Activated CD4-positive, alpha-beta T cell treated with anti-CD3 and anti-CD28 coated beads for 1 hour (primary cell): Measurements from ENCODE around the gene ANKRD39.
"Not testable (repeated sequence)": the region's sequence is repeated elsewhere in the genome, so short reads cannot be mapped to it uniquely, and the experiment has no call there.

Source experiments
- DNase-seq: peaks from one replicate; pipeline ENCODE4 v3.0.0-alpha.2; 2020

The ANKRD39 gene, protein sequence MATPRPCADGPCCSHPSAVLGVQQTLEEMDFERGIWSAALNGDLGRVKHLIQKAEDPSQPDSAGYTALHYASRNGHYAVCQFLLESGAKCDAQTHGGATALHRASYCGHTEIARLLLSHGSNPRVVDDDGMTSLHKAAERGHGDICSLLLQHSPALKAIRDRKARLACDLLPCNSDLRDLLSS

DNA sequence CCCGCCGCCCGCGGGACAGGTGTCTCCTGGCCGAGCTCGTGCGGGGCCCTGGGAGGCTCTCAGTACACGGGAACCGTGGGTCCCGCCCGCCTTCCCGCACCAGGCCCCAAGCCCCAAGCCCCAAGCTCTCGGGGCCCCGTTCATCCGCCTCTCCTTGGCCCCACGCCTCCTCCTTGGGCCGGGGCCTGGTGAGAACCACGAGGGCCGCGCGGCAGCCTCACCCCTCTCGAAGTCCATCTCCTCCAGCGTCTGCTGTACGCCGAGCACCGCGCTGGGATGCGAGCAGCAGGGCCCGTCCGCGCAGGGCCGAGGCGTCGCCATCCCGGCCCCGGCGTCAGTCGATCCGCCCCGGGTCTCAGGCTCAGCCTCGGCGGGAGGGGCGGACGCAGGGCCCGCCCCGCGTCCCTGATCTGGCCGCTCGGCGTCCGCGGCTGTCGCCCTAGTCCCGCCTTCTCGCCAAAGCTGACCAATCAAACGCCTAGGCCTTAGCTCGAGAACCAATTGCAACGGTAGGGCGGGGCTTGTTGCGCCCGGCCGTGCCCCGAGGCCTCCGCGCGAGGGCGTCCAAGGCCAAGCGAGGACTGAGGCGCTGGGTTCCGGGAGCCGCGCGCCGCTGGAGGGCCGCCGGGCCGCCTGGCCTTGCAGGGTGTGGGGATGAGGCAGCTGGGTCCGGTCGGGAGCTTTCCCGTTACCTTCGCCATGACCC, at the start of gene ANKRD39:
ANKRD39 (minus strand) TSS at position 350 of the 706 bp plus-strand sequence; CDS start at position 321, 29 bp downstream.
- peak; percentile 96 for DNase-seq

DNA sequence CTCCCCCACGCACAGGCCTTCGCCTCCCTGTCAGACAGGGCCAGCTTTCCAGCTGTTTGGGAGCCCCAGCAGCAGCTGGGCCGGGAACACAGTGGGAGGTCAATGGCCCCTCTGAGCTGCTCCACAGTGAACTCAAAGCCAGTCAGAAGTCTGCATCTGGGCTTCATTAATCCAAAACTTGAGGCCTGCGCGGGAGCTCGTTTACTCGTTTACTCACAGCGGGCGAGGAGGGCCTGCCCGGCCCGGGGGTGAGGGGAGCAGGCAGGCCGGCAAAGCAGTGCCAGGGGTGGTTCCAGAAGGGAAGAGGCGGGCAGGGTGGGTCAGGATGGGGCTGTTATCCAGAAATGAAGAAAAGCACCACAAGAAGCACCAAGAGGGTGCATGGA, 48.9 kb upstream of the ANKRD39 start:
- no peak for DNase-seq

DNA sequence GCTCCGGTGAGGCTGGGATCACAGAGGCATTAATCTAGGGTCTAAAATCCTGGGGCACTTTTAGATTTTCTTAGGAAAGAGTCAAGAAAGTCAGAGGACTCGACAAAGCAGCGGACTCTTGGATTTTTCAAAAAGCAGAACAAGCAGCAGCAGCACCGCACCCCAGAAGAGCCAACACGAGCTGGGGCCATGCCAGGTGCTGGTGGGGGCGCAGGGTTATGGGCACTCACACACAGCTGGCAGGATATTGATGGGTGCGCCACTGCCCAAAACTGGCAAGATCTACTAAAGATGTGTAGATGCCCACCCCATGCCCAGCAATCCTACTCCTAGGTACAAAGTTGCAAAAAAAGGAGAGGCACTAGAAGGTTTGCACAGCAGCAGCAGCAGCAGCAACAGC, 46.0 kb upstream of the ANKRD39 start:
- DNase-seq = no peak

DNA sequence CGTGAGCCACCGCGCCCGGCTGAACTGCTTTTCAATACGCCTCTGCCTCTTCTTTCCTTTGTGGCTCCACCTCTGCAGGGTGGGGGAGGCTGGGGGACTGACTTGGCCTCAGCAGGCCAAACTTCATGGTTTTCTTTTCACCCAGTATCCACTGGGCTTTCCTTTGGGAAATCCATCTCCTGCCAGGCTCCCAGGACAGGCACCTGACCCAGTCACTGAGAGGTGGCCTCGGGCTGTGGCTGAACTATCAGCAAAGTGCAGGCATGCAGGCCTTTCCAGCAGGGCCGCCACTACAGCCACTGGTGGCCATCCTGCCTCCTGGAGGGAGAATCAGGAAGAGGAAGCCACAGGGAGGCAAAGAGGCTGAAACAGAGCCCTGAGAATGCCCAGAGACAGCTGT, 45.5 kb upstream of the ANKRD39 start:
- no peak for DNase-seq

DNA sequence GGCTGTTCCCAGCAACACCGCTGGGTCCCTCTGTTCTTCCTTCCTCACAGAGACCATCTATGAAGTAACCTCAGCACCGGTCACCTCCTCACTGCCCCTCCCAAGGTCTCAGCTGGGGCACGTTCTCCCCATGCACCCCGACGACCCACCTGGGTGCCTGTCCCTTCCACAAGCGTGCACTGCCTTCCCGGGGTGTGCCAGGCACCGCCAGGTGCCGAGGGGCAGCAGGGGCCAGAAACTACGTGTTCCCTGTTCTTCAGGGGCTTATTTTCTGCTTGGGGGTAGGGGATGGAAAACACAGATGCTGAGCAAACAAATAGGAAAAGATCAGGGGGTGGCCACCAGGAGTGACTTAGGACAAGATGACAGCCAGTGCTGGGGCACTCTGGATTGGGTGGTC, 42.4 kb upstream of the ANKRD39 start:
- DNase-seq = no peak

DNA sequence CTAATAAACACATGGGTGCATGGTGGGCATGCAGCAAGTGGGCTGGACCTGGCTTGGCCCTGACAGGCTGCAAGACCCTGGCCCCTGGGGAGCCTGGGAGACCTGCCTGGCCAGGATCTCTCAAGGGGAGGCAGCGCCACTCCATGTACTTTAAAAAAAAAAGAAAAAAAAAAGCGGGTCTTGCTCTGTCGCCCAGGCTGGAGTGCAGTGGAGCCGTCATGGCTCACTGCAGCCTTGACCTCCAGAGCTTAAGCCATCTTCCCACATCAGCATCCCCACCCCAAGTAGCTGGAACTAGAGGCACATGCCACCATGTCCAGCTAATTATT, 41.6 kb upstream of the ANKRD39 start:
- no peak for DNase-seq

DNA sequence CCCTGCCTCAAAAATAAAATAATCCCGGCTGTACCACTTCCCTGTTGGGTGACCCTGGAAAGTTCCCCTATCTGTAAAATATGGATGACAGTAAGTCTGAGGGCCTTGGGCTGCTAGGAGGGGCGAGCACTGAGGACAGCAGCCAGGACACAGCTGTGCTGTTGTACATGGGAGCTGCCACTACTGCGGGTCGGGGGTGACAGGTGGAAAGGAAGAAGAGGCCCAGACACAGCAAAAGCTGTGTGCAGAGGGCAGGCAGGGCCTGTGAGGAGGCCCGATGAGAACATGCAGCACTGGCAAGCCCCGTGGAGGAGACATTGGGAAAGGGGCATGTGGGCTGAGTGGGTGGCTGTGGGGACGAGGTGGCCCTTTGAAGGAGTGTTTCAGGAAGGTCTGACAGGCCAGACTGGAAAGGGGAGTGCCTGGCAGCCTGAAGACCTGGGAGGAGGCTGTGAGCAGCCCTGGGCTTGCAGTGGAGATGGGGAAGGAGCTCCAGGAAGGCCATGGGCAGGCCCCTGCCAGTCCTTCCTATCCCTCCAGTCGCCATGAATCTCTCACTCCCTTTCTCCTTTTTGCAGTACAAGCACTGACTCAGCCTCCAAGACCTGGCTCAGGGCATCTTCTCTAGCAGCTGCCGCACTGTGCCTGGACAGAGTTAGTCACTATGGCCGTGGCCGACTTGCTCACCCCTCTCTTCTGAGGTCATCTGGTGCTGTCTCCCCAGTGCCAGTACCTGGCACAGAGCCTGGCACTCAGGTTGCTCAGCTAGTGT, 41.0 kb upstream of the ANKRD39 start:
- no peak for DNase-seq

DNA sequence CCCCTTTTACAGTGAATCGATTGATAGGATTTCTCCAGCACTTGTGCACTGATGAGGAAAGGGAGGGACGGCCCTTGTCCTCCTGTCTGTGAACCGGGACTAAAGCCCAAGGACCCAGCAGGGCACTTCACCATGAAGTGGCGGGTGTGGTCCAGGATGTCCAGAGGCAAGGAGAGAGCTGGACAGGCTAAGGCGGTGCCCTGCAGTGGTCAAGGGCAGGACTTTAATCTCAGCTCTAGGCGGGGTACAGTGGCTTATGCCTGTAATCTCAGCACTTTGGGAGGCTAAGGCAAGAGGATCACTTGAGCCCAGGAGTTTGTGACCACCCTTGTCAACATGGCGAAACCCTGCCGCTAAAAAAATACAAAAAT, 40.3 kb upstream of the ANKRD39 start:
- no peak for DNase-seq

DNA sequence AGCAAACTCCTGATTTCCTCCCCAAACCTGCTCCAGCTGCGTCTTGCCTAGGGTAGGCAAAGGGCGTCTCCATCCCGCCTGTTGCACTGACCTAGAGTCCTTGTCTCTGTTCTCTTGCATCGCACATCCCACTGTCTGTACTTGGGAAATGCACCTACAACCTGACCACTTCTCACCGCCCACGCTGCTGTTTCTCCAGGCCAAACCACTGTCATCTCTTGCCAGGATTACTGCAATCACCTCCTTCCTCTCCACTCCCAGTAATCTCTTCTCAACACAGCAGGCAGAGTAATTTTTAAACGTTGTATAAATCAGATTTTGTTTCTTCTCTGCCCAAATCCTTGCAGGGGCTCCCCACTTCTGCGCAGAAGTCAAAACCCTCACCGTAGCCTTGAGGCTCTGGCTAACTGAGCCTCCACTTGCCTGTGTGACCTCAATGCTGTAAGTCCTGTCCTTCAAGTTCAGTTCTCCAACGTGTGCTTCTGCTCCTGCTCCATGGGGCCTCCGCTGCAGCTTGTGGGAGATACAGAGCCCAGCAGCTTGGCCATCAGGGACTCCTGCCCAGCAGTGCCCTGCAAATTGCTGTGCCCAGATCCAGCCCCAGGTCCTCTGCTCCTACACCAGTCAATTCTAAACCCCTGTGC, 39.8 kb upstream of the ANKRD39 start:
- no peak for DNase-seq

DNA sequence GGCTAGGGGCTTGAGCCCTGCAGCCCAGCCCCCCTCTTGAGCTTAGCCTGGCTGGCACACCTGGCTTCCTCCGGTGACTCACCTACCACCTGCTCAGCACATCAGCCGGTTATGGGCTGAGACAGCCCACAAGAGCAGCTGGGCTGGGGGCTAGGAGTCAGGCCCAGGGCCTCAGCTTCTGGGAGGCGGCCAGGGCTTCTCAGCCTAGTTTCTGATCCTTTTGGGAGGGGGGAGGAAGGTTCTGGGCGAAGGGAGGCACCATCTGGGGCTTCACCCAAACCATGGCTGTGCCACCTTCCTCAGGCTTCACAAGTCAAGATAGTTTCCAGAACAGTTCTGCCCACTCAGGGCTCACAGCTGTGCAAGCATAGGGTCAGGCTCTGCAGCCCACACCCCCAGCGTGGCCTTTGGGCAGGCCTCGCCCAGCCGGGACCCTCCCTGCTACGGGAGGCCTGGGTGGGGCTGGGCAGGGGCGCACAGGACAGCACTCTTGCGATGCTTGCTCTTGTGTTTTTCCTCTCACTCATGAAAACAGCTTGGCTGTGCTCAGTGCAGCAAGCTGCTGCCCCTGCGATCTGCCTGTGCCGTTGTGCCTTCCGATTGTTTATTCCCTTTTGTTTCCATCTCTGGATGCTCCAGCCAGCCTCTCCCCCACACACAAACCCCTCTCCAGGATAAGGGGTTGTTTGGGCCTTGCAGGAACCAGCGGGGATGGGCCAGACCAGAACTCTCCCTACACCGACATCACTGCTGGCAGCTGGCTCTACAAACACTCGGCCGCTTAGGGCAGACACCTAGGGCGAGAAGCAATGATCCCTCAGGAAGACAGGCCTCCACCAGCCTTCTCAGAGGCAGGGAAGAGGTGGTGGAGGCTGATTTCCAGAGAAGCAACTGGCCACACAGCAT, 38.2 kb upstream of the ANKRD39 start:
- DNase-seq = peak; percentile 18

DNA sequence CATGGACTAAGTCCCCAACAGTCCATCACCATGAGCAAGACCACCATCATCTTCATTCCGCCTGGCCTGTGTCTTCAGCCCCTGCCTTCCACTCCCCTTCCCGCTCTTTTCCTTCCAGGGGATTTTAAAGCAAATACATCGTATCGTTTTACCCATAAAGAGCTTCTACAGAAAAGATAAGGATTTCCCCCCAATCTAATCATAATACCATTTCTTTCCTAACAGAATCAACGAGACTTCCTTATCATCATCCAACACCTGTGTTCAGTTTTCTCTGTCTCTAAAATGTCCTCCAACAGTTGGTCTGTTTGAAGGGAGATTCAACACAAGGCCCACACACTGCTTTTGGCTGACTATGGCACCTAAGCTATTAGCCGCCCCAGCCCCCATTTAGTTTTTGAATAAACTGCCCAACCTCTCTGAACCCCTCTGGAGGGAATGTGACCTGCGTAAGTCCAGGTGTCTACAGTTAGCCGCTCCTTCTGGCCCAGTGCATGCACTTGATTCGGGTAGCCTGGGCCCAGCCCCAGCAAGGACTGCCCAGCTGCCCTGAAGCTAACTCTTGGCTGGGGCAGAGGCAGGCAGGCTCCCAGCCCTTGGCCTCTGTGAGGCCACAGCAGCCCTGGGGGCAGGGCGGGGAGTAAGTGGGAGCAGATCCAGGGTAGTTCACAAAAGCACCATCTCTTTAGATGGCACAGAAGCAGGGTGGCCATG, 37.4 kb upstream of the ANKRD39 start:
- DNase-seq = no peak

DNA sequence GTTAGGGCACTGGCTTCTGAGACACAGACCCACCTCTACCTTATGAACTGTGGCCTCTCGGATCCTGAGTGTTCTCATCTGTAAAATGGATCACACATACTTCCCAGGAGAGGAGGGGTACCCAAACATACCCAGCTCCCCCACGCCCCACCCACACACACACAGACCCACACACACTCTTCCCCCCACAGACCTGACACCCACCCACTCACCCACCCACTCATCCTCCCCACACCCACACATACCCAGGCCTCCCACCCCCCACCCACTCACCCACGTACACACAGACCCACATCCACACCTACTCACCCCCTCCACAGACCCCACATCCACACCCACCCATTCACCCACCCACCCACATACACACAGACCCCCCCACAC, 36.3 kb upstream of the ANKRD39 start:
- no peak for DNase-seq

DNA sequence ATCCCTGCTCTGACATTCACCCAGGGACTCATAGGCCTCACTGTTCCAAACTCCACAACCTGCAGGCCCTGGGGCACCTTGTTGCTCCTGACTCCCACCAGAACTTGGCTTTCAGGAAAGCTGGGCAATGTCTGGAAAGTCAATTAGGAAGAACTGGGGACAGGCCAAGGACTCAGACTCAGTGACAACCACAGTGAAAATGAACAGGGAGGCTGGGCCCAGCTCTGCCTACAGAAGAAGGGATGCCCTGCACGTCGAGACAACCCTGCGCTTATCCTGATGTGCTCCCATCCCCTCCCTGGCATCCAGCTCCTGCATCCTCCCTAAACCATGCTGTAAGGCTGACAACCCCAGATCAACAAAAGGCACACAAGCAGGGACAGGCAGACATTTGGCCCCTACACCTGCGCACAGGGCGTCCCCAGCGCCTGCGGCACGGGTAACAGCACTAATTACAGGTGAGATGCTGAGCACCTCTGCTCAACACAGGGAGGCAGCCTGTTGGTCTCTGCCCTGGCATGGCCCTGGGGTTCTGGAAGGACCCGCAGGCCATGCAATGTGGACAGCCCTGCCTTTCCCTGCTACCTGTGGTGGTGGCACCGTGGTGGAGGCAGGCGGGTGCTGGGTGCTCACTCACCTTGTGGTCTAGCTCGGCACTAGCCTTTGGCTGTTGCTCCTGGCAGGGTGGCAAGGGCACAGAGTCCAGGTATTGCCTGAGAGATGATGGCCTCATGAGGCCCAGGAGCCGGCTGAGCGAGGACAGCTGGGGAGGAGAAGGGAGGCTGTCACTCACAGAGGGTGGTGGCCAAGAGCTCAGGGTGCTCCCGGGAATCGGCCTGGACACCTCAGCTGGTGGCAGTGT, 35.7 kb upstream of the ANKRD39 start:
- DNase-seq = no peak

DNA sequence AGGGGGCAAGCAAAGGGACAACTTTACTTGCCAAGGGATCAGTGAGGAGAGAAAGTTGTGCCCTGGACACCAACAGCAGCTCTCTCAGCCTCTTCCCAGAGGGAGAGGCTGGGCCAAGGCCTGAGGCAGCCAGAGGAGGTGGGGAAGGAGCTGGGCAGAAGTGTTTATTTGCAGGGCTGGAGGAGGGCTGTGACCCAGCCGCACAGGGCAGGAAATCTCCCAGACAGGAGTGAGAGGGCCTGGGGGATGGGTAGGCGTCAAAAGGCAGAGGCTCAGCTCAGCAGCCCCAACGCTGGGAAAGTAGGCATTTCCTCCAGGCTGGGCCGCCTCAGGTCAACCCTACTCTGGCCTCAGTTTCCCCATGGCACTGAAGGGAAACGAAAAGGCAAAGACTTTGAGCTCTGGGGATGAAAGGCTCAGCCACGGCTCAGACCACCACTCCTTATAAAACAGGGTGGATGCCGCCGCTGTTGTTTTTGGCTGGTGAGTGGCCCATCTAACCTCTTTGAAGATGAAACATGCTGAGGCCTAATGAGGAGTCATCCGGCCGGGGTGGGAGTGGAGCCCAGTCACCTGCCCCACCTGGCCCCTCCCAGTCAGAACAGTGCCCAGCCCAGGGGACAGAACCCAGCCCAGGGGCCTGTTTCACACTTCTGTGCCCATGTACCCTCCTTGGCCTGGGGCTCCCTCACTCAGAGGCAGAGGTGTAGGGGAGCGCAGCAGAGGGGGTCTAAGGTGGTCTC, 33.9 kb upstream of the ANKRD39 start:
- no peak for DNase-seq

DNA sequence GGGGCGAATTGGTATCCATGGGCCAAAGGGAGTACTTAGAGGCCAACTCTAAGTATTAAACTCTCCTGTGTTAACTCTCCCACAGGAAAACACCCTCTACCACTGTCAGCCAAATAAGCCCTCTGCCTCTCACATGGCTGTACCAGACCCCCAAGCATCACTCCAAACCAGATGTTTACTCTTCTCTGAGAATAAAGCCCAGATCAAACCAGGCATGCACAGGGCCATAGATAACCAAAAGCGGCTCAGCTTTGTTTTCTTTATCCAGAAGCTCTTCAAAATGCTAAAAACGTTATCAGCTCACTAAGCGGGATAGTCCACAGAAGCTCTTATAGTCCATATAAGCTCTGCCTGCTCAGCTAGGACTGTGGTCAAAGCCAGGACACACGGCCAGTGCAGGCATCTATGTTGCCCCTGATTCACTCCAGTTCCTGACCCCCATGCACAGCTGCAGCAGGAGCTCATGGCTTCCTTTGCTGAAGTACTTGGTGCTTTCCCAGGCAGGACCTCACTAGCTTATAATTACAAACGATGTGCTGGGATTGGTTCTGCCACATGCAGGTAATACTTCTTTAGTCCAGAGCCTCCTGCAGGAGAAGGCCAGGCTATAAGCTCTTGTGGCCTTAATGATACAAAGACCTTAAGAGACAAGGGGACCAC, 33.0 kb upstream of the ANKRD39 start:
- DNase-seq = no peak

DNA sequence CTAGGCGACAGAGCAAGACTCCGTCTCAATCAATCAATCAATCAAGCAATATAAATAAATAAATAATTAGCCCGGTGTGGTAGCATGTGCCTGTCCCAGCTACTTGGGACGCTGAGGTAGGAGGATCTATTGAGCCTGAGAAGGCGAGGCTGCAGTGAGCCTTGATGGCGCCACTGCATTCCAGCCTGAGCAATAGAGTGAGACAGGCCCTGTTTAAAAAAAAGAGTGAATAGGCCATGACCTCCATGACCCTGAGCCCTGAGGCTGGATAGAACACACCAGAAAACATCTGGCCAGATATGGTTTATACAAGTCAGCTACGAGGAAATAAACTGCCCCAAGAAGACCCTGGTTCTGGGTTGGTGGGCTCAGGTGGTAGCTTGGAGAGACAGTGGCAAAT, 32.4 kb upstream of the ANKRD39 start:
- DNase-seq = no peak

DNA sequence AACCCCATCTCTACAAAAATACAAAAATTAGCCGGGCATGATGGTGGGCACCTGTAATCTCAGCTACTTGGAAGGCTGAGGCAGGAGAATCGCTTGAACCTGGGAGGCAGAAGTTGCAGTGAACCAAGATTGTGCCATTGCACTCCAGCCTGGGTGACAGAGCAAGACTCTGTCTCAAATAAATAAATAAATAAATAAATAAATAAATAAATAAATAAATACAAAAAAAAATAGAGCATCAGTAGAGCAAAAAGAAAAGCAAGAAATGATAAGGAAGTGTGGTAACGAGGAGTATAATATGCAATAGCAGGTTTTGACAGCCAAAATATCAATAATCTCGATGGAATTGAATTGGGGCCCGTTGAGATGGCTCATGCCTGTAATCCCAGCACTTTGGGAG, 31.7 kb upstream of the ANKRD39 start:
- not testable (repeated sequence) for DNase-seq

DNA sequence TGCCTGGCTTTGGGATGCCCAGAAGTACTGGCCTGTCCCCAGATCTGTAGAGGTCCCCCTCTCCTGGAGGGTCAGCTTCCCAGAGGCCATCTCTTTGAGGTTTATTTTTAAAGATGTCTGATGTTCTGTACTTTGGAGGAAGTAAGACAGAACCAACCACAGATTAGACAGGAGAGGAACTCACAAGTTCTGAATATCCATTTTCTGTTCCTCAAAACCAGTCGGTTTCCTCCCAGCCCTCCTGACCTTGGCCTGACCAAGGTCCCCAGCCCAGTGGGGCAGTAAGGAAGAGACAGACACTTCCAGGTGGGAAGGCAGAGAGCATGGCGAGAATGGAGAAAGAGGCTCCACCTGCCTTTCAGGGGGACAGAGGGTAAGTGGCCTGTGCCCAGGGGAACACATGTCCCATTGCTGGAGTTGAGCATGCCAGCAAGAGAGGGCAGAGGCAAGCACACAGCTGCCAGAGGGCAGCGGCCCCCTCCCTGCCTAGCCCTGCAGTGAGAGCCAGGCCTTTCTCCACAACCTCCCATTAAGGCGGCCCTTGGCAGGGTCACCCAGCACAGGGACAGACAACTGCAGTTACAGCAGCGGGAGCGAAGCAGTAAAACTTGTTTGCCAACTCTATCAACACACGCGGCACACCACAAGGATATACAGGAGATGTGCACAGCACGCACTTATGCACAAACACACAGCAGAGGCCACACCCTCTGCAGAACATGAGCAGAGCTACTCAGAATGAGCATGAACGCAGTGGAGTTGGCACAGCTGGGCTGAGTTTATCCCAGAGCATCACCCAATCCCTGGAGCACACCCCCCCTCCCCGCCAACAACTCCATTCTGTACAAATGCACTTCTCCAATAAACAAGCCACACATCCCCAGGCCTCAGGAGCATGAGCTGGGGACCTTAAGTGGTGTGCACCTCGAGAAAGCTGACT, 30.5 kb upstream of the ANKRD39 start:
- DNase-seq = no peak
